Measurements from ENCODE around the gene PTPRC.

PTPRC gene

DNA sequence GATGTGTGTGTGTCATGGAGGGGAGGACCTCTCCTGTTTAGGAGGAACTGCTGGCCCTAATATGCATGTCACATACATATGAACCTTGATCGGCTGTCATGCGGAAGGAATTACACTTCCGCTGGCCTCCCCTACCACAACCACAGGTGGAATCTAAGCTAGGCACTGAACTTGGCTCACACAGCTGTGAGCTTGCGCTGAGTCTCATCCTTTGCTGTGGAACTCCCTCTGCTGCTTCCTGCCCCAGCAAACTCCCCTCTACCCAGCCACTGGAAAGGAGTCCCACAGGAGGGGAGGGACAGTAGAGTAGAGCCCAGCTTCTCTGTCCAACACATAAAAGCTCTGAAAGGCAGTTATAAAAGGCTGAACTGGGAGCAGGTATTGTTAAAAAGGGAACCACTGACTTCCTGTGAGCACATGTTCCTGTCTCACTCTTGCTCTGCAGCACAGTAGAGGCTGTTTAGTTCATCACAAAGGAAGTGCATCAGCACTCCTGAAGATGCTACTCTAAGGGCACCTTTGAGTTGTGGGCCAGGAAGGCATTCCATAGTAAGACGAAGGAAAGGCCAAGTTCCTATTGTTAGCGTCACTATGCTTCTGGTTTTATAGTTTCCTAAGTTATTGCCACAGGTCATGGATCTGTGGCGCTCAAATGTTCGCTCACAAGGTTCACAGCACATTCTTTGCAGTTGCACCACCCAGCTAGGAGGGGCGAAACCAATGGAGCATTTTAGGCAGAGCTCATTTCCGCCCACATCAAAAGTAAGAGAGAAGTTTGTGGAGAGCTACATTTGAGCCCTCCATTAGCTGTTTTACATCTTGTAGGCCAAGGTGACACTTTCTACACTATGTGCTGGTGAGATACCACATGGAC lies 17.7 kb upstream of the PTPRC start:
- no peak for DNase-seq

- no peak for DNase-seq
Measured at GRCh38 chr1:198622001-198622400, 16.8 kb upstream of the PTPRC start.

- no peak for DNase-seq
Measured at GRCh38 chr1:198623752-198624647, 14.8 kb upstream of the PTPRC start.

- DNase-seq: no peak
Measured at GRCh38 chr1:198624648-198624980, 14.2 kb upstream of the PTPRC start.

DNA sequence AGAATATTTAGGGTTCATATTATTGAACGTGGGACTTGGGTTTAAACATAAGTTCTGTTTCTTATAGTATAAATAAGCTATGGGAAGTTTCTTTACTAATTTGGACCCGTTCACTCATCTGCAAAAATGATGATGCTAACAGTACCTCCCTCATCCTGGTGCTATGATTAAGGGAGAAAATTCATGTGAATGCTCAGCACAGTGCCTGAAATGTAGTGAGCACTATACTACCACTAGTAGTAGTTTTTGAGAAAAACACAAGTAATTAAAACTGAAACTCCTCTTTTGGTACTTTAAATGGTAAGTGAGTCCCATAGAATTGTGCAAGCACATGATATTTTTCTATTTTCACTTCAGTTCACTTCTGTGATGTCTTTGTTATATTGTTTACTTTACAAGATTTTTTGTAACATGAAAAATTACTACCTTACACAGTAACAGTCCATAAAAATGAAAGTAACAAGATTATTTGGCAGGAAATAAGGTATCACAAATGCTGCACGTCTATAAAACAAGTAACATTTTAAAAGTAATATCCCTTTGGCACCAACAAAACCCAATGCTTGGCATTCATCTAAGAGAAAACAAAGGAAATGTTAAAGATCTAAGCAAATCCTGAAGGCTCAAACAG lies 11.3 kb upstream of the PTPRC start:
- no peak for DNase-seq

DNA sequence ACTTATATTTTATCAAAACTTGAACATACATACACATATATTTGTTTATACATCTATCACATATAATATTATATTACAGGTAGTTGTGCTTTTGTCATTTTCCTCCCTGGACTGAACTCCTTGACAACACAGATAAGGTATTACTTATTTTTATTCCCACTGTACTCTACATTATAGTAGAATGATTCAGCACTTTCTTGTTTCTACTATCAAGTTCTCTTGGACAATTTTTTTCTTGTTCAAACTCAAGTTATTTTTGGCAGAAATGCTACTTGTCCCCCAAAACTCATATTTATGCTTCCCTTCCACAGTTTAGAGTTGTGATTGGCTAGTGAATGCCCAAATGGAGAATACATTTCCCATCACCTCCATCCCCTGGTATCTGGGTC lies 10.8 kb upstream of the PTPRC start:
- no peak for DNase-seq

DNA sequence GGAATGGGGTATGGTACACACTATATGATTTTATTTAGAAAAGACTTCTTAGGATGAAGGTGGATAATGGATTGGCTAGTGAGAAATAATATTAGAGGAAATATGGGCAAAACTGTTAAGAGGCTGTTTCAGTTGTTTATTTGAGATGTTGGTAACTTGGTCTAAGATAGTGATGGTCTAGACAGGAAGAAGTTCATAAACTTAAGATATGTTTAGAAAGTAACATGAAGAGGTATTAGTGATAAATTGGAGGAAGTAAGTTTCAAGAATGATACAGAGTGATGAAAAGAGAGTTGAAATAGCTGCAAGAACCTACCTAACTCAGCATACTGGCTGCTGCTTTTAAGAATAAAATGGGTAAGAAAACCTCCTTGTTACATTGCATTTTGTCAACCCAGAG lies 9.2 kb upstream of the PTPRC start:
- no peak for DNase-seq

- DNase-seq: no peak
Measured at GRCh38 chr1:198630863-198631262, 8.0 kb upstream of the PTPRC start.

GRCh38 chr1:198631292-198631691 lies 7.5 kb upstream of the PTPRC start:
- no peak for DNase-seq

DNA sequence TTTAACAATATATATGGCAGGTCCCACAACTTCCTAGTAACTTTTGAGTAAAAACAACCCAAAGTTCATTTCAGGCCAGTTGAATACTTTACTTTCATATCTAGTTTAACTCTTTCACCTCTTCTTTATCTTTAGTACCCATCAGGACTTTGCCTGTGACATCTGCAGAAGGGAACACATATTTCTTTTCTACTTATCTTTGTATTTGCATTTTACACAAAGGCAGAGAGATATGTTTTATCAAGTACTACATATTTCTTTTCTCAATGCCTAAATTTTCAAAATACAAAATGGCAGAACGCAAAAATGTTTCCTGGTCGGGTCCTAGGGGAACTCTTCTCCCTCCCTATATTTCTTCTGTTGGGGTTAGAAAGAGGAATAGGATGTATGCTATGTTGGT lies 6.8 kb upstream of the PTPRC start:
- no peak for DNase-seq

DNA sequence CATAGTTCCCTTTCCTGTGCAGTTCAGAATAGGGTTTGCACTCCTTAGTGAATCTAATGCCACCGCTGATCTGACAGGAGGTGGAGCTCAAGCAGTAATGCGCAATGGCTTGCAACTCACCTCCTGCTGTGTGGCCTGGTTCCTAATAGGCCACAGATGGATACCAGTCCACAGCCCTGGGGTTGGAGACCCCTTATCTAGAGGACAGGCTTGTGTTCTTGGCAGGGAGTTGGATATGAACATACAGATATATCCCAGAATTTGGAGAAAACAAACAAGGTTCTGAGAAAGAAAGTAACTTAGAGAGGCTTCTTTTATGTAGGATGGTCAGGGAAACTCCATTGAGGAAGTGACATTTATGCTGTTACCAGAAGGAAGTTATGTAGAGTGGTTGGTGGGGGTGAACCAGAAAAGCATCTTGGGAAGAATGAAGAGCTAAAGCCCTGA lies 5.1 kb upstream of the PTPRC start:
- no peak for DNase-seq

DNA sequence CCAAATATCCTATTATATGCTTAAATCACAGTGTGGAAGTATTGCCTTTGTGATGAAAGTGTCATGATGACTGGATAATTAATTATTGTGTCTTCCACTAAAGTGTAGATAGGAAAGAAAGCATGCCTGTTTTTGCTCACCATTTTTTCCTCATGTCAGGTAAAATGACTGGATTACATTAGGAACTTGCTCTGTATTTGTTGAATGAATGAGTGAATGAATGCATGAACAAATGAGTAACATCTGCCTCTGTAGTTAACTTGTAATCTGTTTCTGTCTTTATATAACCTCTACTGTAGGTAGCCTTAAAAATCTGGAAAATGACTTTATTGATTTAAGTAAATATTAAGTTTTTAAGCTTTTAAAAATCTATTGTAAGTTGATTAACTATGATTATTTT lies 2.9 kb upstream of the PTPRC start:
- DNase-seq: no peak

DNA sequence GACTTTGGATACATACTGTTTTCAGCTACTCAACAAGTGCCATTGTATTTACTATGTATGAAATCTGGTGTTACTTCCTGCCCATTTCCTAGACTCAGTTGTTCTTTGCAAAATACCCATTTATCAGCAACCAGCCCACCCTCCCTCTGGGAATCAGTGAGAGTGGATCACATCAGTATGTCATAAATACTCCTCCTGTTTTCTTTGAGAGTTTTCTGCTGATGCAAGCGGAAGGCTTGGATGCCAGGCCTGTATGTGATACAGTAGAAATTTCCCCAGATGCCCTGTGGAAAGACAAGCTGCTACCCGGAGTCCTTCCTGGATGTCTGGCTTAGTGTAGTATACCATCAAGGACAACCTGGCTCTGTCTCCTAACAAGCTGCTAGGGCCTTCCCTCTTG lies 2.4 kb upstream of the PTPRC start:
- no peak for DNase-seq

DNA sequence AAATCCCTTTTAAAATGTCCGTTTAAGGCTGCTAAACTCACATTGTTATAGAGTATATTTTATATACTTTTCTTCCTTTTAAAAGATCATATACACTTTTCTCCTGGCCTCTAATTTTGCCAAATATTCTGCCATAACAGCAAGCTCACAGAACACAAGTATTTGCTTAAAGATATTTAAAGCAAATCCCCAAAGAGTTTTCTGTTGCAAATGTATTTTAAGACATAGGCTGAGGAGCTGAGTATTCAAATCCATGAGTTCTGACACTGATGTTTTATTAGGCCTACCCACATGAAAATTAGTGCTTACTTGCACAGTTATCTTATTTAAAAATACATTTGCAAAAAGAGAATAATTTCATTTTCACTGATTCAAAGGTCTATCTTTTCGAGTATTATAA lies 1.7 kb upstream of the PTPRC start:
- DNase-seq: no peak

DNA sequence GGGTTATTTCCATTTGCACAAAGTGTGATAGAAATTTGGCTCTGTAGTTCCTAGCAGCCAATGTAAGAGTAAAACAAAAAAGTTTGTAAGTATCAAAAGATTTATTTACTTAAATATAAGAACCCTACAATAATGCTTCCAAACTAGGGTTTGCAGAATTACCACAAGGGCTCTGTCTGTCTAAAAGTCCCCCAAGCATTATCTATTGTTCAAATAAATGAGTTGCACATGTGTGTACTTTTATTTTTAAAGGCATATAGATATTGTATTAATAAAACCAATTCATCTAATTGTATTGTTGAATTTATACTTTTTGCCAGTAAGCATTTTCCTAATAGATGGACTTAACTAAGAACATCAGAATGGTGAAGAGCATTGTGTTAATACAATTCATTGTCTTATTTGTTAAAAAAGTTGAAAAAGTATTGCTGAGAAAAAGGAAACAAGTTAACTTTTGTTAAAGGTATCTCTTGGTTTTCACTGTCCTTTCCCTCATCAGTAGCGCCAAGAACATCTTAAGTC lies 863 bp upstream of the PTPRC start:
- no peak for DNase-seq

- DNase-seq: no peak
Measured at GRCh38 chr1:198638441-198638840, 399 bp upstream of the PTPRC start.

DNA sequence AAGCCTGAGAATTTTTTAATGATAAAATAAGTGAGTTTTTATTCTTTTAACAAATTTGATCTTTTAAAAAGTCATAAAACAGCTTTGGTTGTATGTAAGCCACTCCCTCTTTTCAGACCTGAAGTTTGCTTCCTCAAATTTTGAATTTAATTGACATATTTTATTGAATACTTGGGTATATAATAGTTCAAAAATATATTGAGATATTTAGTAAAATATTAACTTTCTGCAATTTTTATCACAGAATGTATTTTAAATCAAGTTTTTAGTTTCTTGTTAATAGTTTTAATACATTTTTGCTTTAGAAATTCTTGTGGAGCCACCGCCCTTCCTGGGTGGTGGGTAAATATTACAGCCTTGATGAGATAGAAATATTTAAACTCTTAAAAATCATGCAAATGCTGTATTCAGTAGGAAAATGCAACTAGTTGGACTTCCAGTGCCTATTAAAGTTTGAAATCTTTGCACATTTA lies 867 bp downstream of the PTPRC start:
- no peak for DNase-seq

- no peak for DNase-seq
Measured at GRCh38 chr1:198640174-198640573, 1.3 kb downstream of the PTPRC start.

DNA sequence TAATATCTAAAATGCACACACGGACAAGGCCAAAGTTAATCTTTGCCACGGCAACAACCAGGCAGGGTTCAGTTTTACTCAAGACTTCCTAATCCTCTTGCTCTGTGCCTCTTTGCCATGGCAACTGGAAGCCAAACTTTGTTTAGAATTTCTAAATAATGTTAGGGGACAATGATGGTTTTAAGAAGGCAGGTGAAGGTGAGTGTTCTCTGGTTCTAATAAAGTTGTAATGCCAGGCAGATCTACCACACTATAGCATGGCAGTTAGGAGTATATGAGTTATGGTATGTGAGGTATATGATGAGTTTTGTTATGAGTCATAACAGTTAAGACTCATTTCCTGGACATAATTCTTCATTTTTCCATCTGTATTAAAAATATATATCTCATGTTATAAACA lies 2.7 kb downstream of the PTPRC start:
- DNase-seq: no peak

GRCh38 chr1:198641966-198642668 lies 3.3 kb downstream of the PTPRC start:
- DNase-seq: no peak

DNA sequence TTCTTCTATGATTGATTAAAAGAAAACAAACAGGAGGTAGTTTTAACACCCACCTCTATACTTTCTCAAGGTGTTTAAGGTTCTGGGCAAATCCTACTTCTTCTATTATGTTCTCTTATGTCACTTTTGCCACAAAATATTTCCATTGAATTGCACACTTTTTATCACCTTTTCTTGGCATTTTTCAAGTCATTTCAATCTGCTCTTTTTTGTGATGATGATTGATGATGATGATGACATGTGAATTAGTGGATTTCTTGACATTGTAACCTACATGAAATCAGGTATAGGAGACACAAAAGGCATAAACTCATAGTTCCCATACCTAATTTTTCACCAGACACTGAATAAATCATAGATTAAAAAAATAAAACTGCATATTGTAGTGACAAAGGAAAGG lies 4.1 kb downstream of the PTPRC start:
- no peak for DNase-seq

- DNase-seq: no peak
Measured at GRCh38 chr1:198643808-198644207, 5.0 kb downstream of the PTPRC start.

DNA sequence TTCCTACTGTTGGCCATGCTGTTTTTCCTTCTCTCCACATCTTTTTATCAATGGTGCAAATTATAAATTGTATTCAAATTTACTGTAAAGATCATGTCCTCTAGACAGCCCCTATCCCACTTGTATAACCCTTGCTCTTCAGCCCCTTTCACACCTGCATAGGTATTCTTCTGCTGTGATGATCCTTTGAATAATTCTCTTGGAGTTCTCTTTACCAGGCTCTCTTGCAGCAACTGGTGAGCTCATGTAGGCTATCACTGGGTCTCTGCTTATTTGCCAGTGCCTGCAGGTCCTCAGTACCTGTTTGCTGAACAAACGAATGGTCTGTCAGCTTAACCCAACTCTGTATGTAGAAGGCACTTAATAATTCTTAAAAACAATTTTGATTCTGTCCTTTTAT lies 8.2 kb downstream of the PTPRC start:
- no peak for DNase-seq

Data from NCI-H2107 (cell line).